Activated CD4-positive, alpha-beta T cell treated with anti-CD3 and anti-CD28 coated beads, Interleukin-2, amount 10 ng/mL, durations not matched to agents 24 days and 14 days (primary cell): ENCODE results near the gene CCDC152. TPM values are rescaled to one million over a fixed set of nuclear protein-coding genes. Genes with fewer than 3 reads are reported as not detected.

Experiments
- DNase-seq: peaks from one replicate; pipeline ENCODE4 v3.0.0; 2022
- H3K27ac Mint-ChIP-seq: one replicate; pipeline ENCODE4 v1.8.0; 2022; ENCODE audit warnings: mild to moderate bottlenecking, mixed read lengths
- H3K27me3 Mint-ChIP-seq: one replicate; pipeline ENCODE4 v1.8.0; 2022; ENCODE audit warnings: mixed read lengths
- H3K36me3 Mint-ChIP-seq: one replicate; pipeline ENCODE4 v1.8.0; 2022; ENCODE audit warnings: low read depth, mild to moderate bottlenecking, mixed read lengths
- H3K4me1 Mint-ChIP-seq: one replicate; pipeline ENCODE4 v1.8.0; 2021; ENCODE audit warnings: mixed read lengths
- H3K4me3 Mint-ChIP-seq: one replicate; pipeline ENCODE4 v1.8.0; 2022; ENCODE audit warnings: mild to moderate bottlenecking, moderate library complexity, mixed read lengths
- H3K9me3 Mint-ChIP-seq: one replicate; pipeline ENCODE4 v1.8.0; 2021; ENCODE audit warnings: mixed read lengths
- intact Hi-C: fragments of 100-400 bp; cut with micrococcal nuclease; formaldehyde crosslinking; loops from one replicate; pipeline ENCODE4 v1.15.1; 2023
- total RNA-seq: library from RNA; stranded (reverse); gene quantifications from 2 replicates; pipeline ENCODE4 v1.2.3, GENCODE V29; 2022

CCDC152 gene
- total RNA-seq, 1 donor from 2014 or later: 6.9 TPM

DNA sequence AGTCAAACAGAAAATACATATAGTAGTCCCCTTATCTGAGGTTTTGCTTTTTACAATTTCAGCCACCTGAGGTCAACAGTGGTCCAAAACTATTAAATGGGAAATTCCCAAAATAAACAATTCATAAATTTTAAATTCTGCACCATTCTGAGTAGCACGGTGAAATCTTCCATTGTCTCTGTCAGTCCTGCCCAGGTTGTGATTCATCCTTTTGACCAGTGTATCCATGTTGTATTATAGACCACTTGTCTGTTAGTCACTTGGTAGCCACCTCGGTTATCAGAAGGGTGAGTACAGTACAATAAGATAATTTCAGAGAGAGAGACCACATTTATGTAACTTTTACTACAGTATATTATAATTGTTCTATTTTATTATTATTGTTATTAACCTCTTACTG, 2.8 kb downstream of the CCDC152 start:
- Mint-ChIP-seq H3K27ac (no peak overlapping the region), H3K4me1 (peaks cover 6% of the 10 kb centered on the region), H3K36me3 (peaks cover 2% of the 10 kb centered on the region), H3K4me3 (no peak overlapping the region), H3K27me3 (peaks cover 9% of the 10 kb centered on the region), H3K9me3 (no peaks in the 10 kb centered on the region)
- intact Hi-C loops: no loop called here
- DNase-seq: no peak

- Mint-ChIP-seq H3K27ac (no peak overlapping the region), H3K36me3 (peaks cover 2% of the 10 kb centered on the region), H3K4me3 (no peak overlapping the region), H3K27me3 (peaks cover 10% of the 10 kb centered on the region), H3K9me3 (no peaks in the 10 kb centered on the region), H3K4me1 (peaks cover 6% of the 10 kb centered on the region)
- intact Hi-C loops: loop anchor here (10.0 kb wide), 2 partner anchors 336 to 906 kb away; partner anchors contain the start of gene GHR
- DNase-seq: no peak
Measured at GRCh38 chr5:42760426-42760825, 3.8 kb downstream of the CCDC152 start.

GRCh38 chr5:42761791-42762190, 5.2 kb downstream of the CCDC152 start:
- intact Hi-C loops: loop anchor here (10.0 kb wide), 2 partner anchors 337 to 907 kb away; partner anchors contain the start of gene GHR

GRCh38 chr5:42767491-42768105, 11.0 kb downstream of the CCDC152 start:
- no peaks in the 10 kb centered on the region for H3K9me3 Mint-ChIP-seq
- intact Hi-C loops: loop anchor here (5.0 to 10.0 kb wide), 3 partner anchors 343 to 913 kb away; partner anchors contain the start of gene GHR
- DNase-seq: no peak
- peaks cover 10% of the 10 kb centered on the region for H3K27me3 Mint-ChIP-seq
- H3K4me3 Mint-ChIP-seq: no peak overlapping the region
- no peaks in the 10 kb centered on the region for H3K4me1 Mint-ChIP-seq
- no peaks in the 10 kb centered on the region for H3K36me3 Mint-ChIP-seq
- H3K27ac Mint-ChIP-seq: no peak overlapping the region

More at GRCh38 chr5:42761791-42762190, 5.2 kb downstream of the CCDC152 start:
- Mint-ChIP-seq H3K4me3 (no peak overlapping the region), H3K4me1 (peaks cover 6% of the 10 kb centered on the region), H3K27me3 (peaks cover 12% of the 10 kb centered on the region), H3K9me3 (no peaks in the 10 kb centered on the region), H3K36me3 (peaks cover 2% of the 10 kb centered on the region), H3K27ac (no peak overlapping the region)
- DNase-seq: no peak

DNA sequence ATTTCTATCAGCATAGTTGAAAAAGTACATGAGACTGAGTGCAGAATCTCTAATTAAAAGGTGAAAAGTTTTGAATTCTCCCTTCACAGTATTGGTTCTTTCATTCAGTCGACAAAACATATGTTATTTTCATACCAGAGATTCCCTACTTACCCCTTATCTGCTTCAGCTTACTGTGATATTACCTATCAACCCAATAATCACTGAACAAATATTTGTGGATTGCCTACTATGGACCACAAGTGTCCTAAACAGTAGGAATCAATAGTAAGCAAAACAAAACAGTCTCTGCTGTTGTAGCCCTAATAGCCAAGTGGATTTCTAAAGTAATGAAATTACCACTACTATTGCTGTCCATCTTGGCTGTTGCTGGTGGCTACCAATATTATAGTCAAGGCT, 11.5 kb downstream of the CCDC152 start:
- no peaks in the 10 kb centered on the region for H3K9me3 Mint-ChIP-seq
- no peaks in the 10 kb centered on the region for H3K36me3 Mint-ChIP-seq
- DNase-seq: no peak
- no peak overlapping the region for H3K4me3 Mint-ChIP-seq
- peaks cover 2% of the 10 kb centered on the region for H3K4me1 Mint-ChIP-seq
- intact Hi-C loops: loop anchor here (5.0 to 10.0 kb wide), 3 partner anchors 343 to 913 kb away; partner anchors contain the start of gene GHR
- no peak overlapping the region for H3K27ac Mint-ChIP-seq
- H3K27me3 Mint-ChIP-seq: peaks cover 11% of the 10 kb centered on the region

- Mint-ChIP-seq H3K27me3 (peaks cover 10% of the 10 kb centered on the region), H3K4me1 (peaks cover 2% of the 10 kb centered on the region), H3K27ac (no peak overlapping the region), H3K4me3 (no peak overlapping the region), H3K9me3 (no peaks in the 10 kb centered on the region), H3K36me3 (no peaks in the 10 kb centered on the region)
- no peak for DNase-seq
- intact Hi-C loops: no loop called here
Measured at GRCh38 chr5:42770003-42770402, 13.4 kb downstream of the CCDC152 start.

- Mint-ChIP-seq H3K27me3 (peaks cover 3% of the 10 kb centered on the region), H3K9me3 (no peaks in the 10 kb centered on the region), H3K36me3 (no peaks in the 10 kb centered on the region), H3K27ac (no peak overlapping the region), H3K4me1 (peaks cover 2% of the 10 kb centered on the region), H3K4me3 (no peak overlapping the region)
- no peak for DNase-seq
- intact Hi-C loops: no loop called here
Measured at GRCh38 chr5:42772265-42772993, 15.8 kb downstream of the CCDC152 start.

DNA sequence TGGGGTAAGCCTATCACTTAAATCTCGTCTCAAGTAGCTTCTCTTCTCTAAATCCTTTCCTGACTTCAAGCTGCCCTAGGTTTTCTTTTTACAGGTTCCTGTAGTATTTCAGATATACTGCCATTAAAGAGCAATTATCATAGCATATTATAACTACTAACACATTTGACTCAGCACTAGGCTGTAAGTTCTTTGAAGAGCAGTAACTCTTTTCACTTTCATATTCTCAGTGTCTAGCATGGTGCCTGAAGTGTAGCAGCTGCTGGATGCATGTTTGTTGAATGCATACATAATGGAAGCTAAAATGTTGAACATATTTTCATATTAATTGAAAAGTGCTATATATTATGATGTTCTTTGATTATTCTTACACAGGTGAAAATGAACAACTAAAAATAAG, 22.5 kb downstream of the CCDC152 start:
- Mint-ChIP-seq H3K36me3 (no peaks in the 10 kb centered on the region), H3K27ac (no peak overlapping the region), H3K9me3 (no peaks in the 10 kb centered on the region), H3K4me1 (peaks cover 6% of the 10 kb centered on the region), H3K27me3 (no peaks in the 10 kb centered on the region), H3K4me3 (no peak overlapping the region)
- intact Hi-C loops: no loop called here
- no peak for DNase-seq

DNA sequence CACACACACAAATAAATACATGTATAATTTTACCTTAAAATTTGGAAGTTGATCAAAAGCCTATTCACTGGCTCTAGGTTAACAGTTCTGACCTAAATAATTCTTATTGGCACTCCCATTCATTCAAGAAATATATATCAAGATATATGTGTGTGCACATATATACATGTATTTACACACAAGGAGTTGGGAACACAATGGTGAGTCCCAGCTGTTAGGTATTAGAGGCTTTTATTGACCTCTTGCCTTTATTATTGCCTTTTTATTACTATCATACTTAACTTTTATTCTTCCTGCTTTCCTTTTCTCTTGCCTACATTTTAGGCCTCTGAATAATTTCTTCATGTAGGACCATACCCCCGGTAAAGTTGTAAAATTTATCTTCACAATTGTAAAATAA, 25.0 kb downstream of the CCDC152 start:
- Mint-ChIP-seq H3K36me3 (peaks cover 3% of the 10 kb centered on the region), H3K9me3 (peaks cover 11% of the 10 kb centered on the region), H3K4me3 (no peak overlapping the region), H3K4me1 (peaks cover 6% of the 10 kb centered on the region), H3K27me3 (no peaks in the 10 kb centered on the region), H3K27ac (no peak overlapping the region)
- intact Hi-C loops: no loop called here
- no peak for DNase-seq

DNA sequence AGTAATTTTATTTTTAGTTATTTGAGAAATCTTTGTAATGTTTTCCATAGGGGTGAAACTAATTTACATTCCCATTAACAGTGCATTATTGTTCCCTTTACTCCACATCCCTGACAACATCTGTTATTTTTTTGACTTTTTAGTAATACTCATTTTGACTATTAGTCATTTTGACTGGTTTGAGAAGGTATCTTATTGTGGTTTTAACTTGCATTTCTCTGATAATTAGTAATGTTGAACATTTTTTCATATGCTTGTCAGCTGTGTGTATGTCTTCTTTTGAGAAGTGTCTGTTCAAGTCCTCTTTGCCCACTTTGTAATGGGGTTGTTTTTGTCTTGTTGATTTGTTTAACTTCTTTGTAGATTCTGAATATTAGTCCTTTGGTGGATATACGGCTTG, 27.5 kb downstream of the CCDC152 start:
- peaks cover 8% of the 10 kb centered on the region for H3K36me3 Mint-ChIP-seq
- intact Hi-C loops: no loop called here
- no peak overlapping the region for H3K4me3 Mint-ChIP-seq
- no peaks in the 10 kb centered on the region for H3K27me3 Mint-ChIP-seq
- peaks cover 20% of the 10 kb centered on the region for H3K9me3 Mint-ChIP-seq
- H3K4me1 Mint-ChIP-seq: no peaks in the 10 kb centered on the region
- DNase-seq: no peak
- no peak overlapping the region for H3K27ac Mint-ChIP-seq

- no peak overlapping the region for H3K27ac Mint-ChIP-seq
Measured at GRCh38 chr5:42785756-42786155, 29.1 kb downstream of the CCDC152 start.

GRCh38 chr5:42787073-42787472, 30.5 kb downstream of the CCDC152 start:
- DNase-seq: no peak
- Mint-ChIP-seq H3K36me3 (peaks cover 8% of the 10 kb centered on the region), H3K9me3 (peaks cover 26% of the 10 kb centered on the region), H3K4me1 (no peaks in the 10 kb centered on the region), H3K4me3 (no peak overlapping the region), H3K27me3 (no peaks in the 10 kb centered on the region), H3K27ac (no peak overlapping the region)
- intact Hi-C loops: no loop called here

More at GRCh38 chr5:42785756-42786155, 29.1 kb downstream of the CCDC152 start:
- intact Hi-C loops: no loop called here
- Mint-ChIP-seq H3K4me1 (no peaks in the 10 kb centered on the region), H3K36me3 (peaks cover 8% of the 10 kb centered on the region), H3K4me3 (no peak overlapping the region), H3K27me3 (no peaks in the 10 kb centered on the region), H3K9me3 (peaks cover 20% of the 10 kb centered on the region)
- DNase-seq: no peak

GRCh38 chr5:42787845-42788244, 31.2 kb downstream of the CCDC152 start:
- intact Hi-C loops: no loop called here
- Mint-ChIP-seq H3K27me3 (no peaks in the 10 kb centered on the region), H3K9me3 (peaks cover 26% of the 10 kb centered on the region), H3K36me3 (peaks cover 8% of the 10 kb centered on the region), H3K4me1 (no peaks in the 10 kb centered on the region), H3K27ac (no peak overlapping the region), H3K4me3 (no peak overlapping the region)
- DNase-seq: no peak

DNA sequence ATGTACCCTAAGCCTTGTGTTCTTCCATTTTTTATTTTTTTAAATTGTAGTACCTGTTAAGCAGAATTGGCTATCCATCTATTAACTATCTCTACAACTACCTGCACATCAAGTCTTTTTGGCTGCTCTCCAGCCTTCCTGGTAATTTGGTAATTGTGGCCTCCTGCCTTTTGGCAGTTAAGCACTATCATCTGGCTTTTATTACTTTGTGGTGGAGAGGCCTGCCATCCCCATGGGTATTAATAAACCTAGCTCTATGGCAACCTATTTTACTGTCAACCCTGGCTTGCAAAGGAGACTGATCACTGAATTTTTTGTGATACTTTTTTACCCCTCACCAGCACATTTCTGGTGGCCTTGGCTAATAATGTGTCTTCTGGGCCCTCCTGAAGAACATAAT, 34.5 kb downstream of the CCDC152 start:
- no peak for DNase-seq
- intact Hi-C loops: no loop called here
- Mint-ChIP-seq H3K9me3 (peaks cover 19% of the 10 kb centered on the region), H3K27ac (no peak overlapping the region), H3K4me1 (no peaks in the 10 kb centered on the region), H3K4me3 (no peak overlapping the region), H3K36me3 (peaks cover 8% of the 10 kb centered on the region), H3K27me3 (no peaks in the 10 kb centered on the region)
